Stimulated activated CD4-positive, alpha-beta T cell treated with anti-CD3 and anti-CD28 coated beads, Interleukin-1b, Interleukin-23, amount 100 ng/mL, for 24 hours (primary cell): ENCODE results near the gene MRPS34.
"Not testable (repeated sequence)": the region's sequence is repeated elsewhere in the genome, so short reads cannot be mapped to it uniquely, and the experiment has no call there.

ENCODE experiments used
- DNase-seq, 4 experiments: peaks; one replicate each; pipeline ENCODE4 v3.0.0-alpha.2; 2020; ENCODE audit warnings: low read depth in 4 of 4, low spot score in 1 of 4

MRPS34 gene

GRCh38 chr16:1757714-1758461, 15.0 kb downstream of the MRPS34 start:
- DNase-seq = no peak

- DNase-seq = no peak
Observed at GRCh38 chr16:1754204-1754603, 18.7 kb downstream of the MRPS34 start.

- no peak for DNase-seq
Observed at GRCh38 chr16:1752853-1753252, 20.1 kb downstream of the MRPS34 start.

GRCh38 chr16:1751946-1752345, 21.0 kb downstream of the MRPS34 start:
- DNase-seq = no peak

- no peak for DNase-seq
Observed at GRCh38 chr16:1749152-1750117, 23.5 kb downstream of the MRPS34 start.

GRCh38 chr16:1747934-1748333, 25.0 kb downstream of the MRPS34 start:
- DNase-seq = no peak

GRCh38 chr16:1746693-1747195, 26.2 kb downstream of the MRPS34 start:
- no peak for DNase-seq

- no peak for DNase-seq
Observed at GRCh38 chr16:1745900-1746692, 26.8 kb downstream of the MRPS34 start.

- no peak for DNase-seq
Observed at GRCh38 chr16:1745181-1745899, 27.6 kb downstream of the MRPS34 start.

- no peak for DNase-seq
Observed at GRCh38 chr16:1744338-1744840, 28.5 kb downstream of the MRPS34 start.

GRCh38 chr16:1743376-1744337, 29.3 kb downstream of the MRPS34 start:
- no peak for DNase-seq

GRCh38 chr16:1741553-1742165, 31.3 kb downstream of the MRPS34 start:
- DNase-seq = no peak

GRCh38 chr16:1740781-1741490, 32.0 kb downstream of the MRPS34 start:
- no peak for DNase-seq

GRCh38 chr16:1740234-1740633, 32.7 kb downstream of the MRPS34 start:
- no peak for DNase-seq

- no peak for DNase-seq
Observed at GRCh38 chr16:1734816-1735215, 38.1 kb downstream of the MRPS34 start.

GRCh38 chr16:1734123-1734522, 38.8 kb downstream of the MRPS34 start:
- no peak for DNase-seq

- DNase-seq = not testable (repeated sequence)
Observed at GRCh38 chr16:1732551-1732987, 40.4 kb downstream of the MRPS34 start.

GRCh38 chr16:1732071-1732470, 40.9 kb downstream of the MRPS34 start:
- no peak for DNase-seq
